Heart right ventricle (tissue), 16 donors: Measurements from ENCODE around the gene RAB11B. TPM values are rescaled to one million over a fixed set of nuclear protein-coding genes. Genes with fewer than 3 reads are reported as not detected.

Source experiments
- ATAC-seq, 8 donors: fragments of 200-7000 bp; cut with Tn5 transposase; one replicate each; pipeline ENCODE4 v1.9.1; 2020; ENCODE audit warnings: mild to moderate bottlenecking in 8 of 8, moderate library complexity in 8 of 8, moderate number of reproducible peaks in 1 of 8
- DNase-seq, 2 donors: peaks; one replicate each; pipeline ENCODE4 v3.0.0-alpha.2; 2020
- H3K27ac ChIP-seq, 10 donors: fragments of 200-600 bp; sonication (generic) in 2 of 10; one replicate each; pipeline versions ENCODE4 v1.5.0 to v1.8.0; 2020 to 2022; ENCODE audit warnings: mild to moderate bottlenecking in 3 of 10
- H3K27me3 ChIP-seq, 7 donors: fragments of 200-600 bp; one replicate each; pipeline ENCODE4 v1.8.0; 2021 to 2022; ENCODE audit warnings: mild to moderate bottlenecking in 2 of 7
- H3K36me3 ChIP-seq, 9 donors: fragments of 200-600 bp; sonication (generic) in 1 of 9; one replicate each; pipeline versions ENCODE4 v1.5.0 to v1.8.0; 2020 to 2022; ENCODE audit warnings: mild to moderate bottlenecking in 2 of 9
- H3K4me1 ChIP-seq, 9 donors: fragments of 200-600 bp; sonication (generic) in 1 of 9; one replicate each; pipeline versions ENCODE4 v1.5.0 to v1.8.0; 2020 to 2022; ENCODE audit warnings: mild to moderate bottlenecking in 4 of 9
- H3K4me3 ChIP-seq, 10 donors: fragments of 200-600 bp; sonication (generic) in 2 of 10; one replicate each; pipeline versions ENCODE4 v1.5.0 to v1.8.0; 2020 to 2022; ENCODE audit warnings: mild to moderate bottlenecking in 7 of 10, moderate library complexity in 2 of 10
- H3K9me3 ChIP-seq, 11 donors: fragments of 200-600 bp in 10 of 11; sonication (generic) in 2 of 11; one replicate each; pipeline versions ENCODE4 v1.5.0 to v1.8.0; 2013 to 2022; ENCODE audit warnings: mild to moderate bottlenecking in 2 of 11, control low read depth in 1 of 11, moderate library complexity in 1 of 11
- CTCF ChIP-seq, 9 donors: fragments of 200-600 bp; sonication (generic) in 2 of 9; IDR thresholded peaks; one replicate each; pipeline versions ENCODE4 v1.5.0 to v1.8.0; 2021 to 2022; ENCODE audit warnings: antibody characterized with exemption in 9 of 9, mild to moderate bottlenecking in 5 of 9, moderate library complexity in 1 of 9
- WGBS, 2 donors: extraction: QIAGEN DNeasy Blood & Tissue Kit; methylation state at CpG; one replicate each; pipeline ENCODE4 v1.1.7; 2013; ENCODE audit warnings: inconsistent platforms in 1 of 2; 5-methylcytosine and 5-hydroxymethylcytosine counted together
- intact Hi-C, 10 donors: fragments of 100-400 bp; cut with DNase I; formaldehyde crosslinking; loops; one replicate each; pipeline versions ENCODE4 v1.11.1 to v1.14.2; 2022
- polyA plus RNA-seq, 2 donors: library from polyadenylated mRNA; stranded (reverse); fragments of 200-250 nt; gene quantifications; one replicate each; pipeline ENCODE4 v1.2.3, GENCODE V29; 2013
- total RNA-seq, 10 donors: library from RNA; stranded (reverse); fragmentation: NEBNext Ultra II Directional in 3 of 10; extraction: Animal tissue kit (Norgen Biotek cat#: 25700) in 3 of 10; gene quantifications; one replicate each; pipeline versions ENCODE4 v1.2.1 to v1.2.4, GENCODE V29; 2021 to 2023
- donor health status: Arrhythmogenic right ventricular cardiomyopathy.
- donor health status: ischemic (EF 13 %, LVEDD 7.1; RV severe dilation, severe dysfunction).
- donor health status: healthy with polysubstance abuse.
- donor health status: DM: no; HTN: yes; CAD: no.
- donor health status: DM: no; HTN: no; CAD: no.
- donor health status: ischemic (EF 25% LVEDD 6.9; RV normal size, moderate dysfunction).
- donor health status: ischemic (EF 25% LVEDD 5.7; RV mildly dilated, moderate dysfunction).
- donor health status: healthy.
- donor health status: DM: yes; HTN: yes; CAD: no.
- donor health status: Ischemic cardiomyopathy.
- donor health status: ischemic (EF 35%, LVEDD 5.7; RV mildly dilated, moderate dysfunction).
- donor health status: nonischemic (EF 11% LVEDD 7.7; RV severe dilation, severe dysfunction).
- donor health status: DM: yes; HTN: yes; CAD: no.
- donor health status: PGD.
- donor health status: ischemic (EF 29% LVEDD 5.4; RV normal size, mild dysfunction).
- donor health status: nonischemic (EF 23%, LVEDD 6.1; RV moderate dilation, normal function).

RAB11B gene
- total and polyA plus RNA-seq, 12 donors = 111 to 178 (median 156) TPM

GRCh38 chr19:8445488-8446001 lies 55.4 kb downstream of the RAB11B start:
- Histone ChIP-seq H3K4me1 (peaks cover 28 to 55% (median 48%) of the 10 kb centered on the region in 9 donors), H3K9me3 (no peaks in the 10 kb centered on the region), H3K27me3 (no peaks in the 10 kb centered on the region), H3K36me3 (peaks cover 0 to 30% (median 0%) of the 10 kb centered on the region in 9 donors), H3K4me3 (peak overlapping the region; percentile 81 to 99 (median 90)), H3K27ac (peak overlapping the region; percentile 90 to 99 (median 97))
- TF ChIP-seq CTCF (IDR thresholded peaks at IDR 0.05) = no peak
- 0% methylated on average over 31 to 45 of the region's 45 CpGs for WGBS, 2 donors
- intact Hi-C loops = loop anchor here in 4 of 10 donors (2.0 to 10.0 kb wide), 3 partner anchors 33 to 59 kb away; partner anchors contain the start of genes MARCHF2 (in 3 of the 4) and PRAM1 (in 1 of the 4)
- DNase-seq (peak; percentile 62 to 69), ATAC-seq (peak; percentile 59 to 78 (median 69))

- Histone ChIP-seq H3K4me3 (peak overlapping the region; percentile 81 to 99 (median 90)), H3K27me3 (no peaks in the 10 kb centered on the region), H3K27ac (peak overlapping the region in 9 of 10 donors; percentile 10 to 99 (median 97)), H3K9me3 (no peaks in the 10 kb centered on the region), H3K36me3 (peaks cover 0 to 32% (median 0%) of the 10 kb centered on the region in 9 donors), H3K4me1 (peaks cover 28 to 61% (median 55%) of the 10 kb centered on the region in 9 donors)
- TF ChIP-seq CTCF (IDR thresholded peaks at IDR 0.05) = no peak
- no peak for ATAC-seq
- DNase-seq = no peak
- intact Hi-C loops = loop anchor here in 3 of 10 donors (5.0 to 10.0 kb wide), 2 partner anchors 34 to 59 kb away; partner anchors contain the start of genes MARCHF2 (in 2 of the 3) and PRAM1 (in 1 of the 3)
- 21 to 24% methylated on average over 16 of the region's 16 CpGs for WGBS, 2 donors
Measured at GRCh38 chr19:8446061-8446709, 56.0 kb downstream of the RAB11B start.

- 66 to 68% methylated on average over 7 to 8 of the region's 8 CpGs for WGBS, 2 donors
- Histone ChIP-seq H3K4me1 (peaks cover 38 to 92% (median 86%) of the 10 kb centered on the region in 9 donors), H3K27me3 (no peaks in the 10 kb centered on the region), H3K4me3 (no peak overlapping the region), H3K27ac (peak overlapping the region in 1 of 10 donors; percentile 18), H3K9me3 (no peaks in the 10 kb centered on the region), H3K36me3 (peaks cover 0 to 63% (median 9%) of the 10 kb centered on the region in 9 donors)
- no peak for ATAC-seq
- intact Hi-C loops = loop anchor here in 4 of 10 donors (5.0 to 10.0 kb wide), 2 partner anchors 38 to 55 kb away; partner anchors contain the start of genes MARCHF2 (in 3 of the 4) and PRAM1 (in 1 of the 4)
- no peak for DNase-seq
- TF ChIP-seq CTCF (IDR thresholded peaks at IDR 0.05) = no peak
Measured at GRCh38 chr19:8449830-8450229, 59.7 kb downstream of the RAB11B start.

- H3K36me3 ChIP-seq = peaks cover 0 to 77% (median 9%) of the 10 kb centered on the region in 9 donors
- intact Hi-C loops = loop anchor here in 1 of 10 donors (5.0 kb wide), 1 partner anchor 39 kb away; the partner anchor contains the start of gene MARCHF2
- H3K9me3 ChIP-seq = no peaks in the 10 kb centered on the region
- ATAC-seq (no peak), DNase-seq (no peak)
- H3K4me1 ChIP-seq = peaks cover 31 to 98% (median 85%) of the 10 kb centered on the region in 9 donors
- H3K27ac ChIP-seq = peak overlapping the region in 1 of 10 donors; percentile 14
- no peaks in the 10 kb centered on the region for H3K27me3 ChIP-seq
- no peak overlapping the region for H3K4me3 ChIP-seq
- WGBS, 2 donors = 61 to 65% methylated on average over 6 of the region's 6 CpGs
- TF ChIP-seq CTCF (IDR thresholded peaks at IDR 0.05) = no peak
Measured at GRCh38 chr19:8451377-8451776, 61.2 kb downstream of the RAB11B start.
